ENCODE results near the gene OPCML. TPM values are rescaled to one million over a fixed set of nuclear protein-coding genes. Genes with fewer than 3 reads are reported as not detected.

The OPCML gene
- total and polyA plus RNA-seq, 2 donors from 2014 or later, result 0.77 to 1.1 TPM

DNA sequence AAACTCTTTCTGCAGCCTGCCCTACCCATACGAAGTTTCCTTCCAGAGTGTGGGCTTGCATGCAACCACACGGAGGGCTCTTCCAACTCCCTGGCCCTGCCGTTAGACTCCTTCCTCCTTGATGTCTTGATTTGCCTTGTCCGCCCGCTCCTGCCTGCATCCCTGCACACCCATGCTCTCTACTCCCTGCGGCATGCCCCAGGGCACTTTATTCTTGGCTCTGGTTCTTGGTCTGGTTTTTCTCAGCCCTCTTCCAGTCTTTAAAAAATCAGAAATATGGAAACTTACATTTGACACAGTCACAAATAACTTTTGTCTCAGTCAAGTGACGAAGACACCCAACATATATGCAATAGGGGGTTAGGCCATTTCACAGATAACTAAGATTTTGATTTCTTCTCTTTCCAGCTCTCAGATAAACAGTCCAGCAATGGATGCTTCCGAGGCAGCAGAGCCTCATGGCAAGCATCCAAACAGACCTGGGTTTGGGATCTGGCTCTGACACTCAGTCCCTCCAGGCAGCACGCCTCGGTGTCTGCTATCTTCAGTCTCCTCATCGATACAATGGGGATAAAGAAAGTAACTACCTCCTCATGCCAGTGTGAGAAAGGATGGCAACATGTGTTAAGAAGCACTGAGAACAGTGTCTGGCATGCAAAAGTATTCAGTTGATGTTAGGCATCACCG lies 15.7 kb upstream of the OPCML start:
- Histone ChIP-seq H3K36me3 (ENCODE audit: control insufficient read depth in 2 of 3, insufficient read depth in 3 of 3, low read length in 3 of 3) (no peaks in the 10 kb centered on the region), H3K4me1 (ENCODE audit: control insufficient read depth in 2 of 3, insufficient read depth in 2 of 3, low read depth in 1 of 3, low read length in 3 of 3) (peaks cover 0 to 2% (median 0%) of the 10 kb centered on the region in 3 donors), H3K9ac (ENCODE audit: low read length in 3 of 3) (no peak overlapping the region), H3K9me3 (ENCODE audit: control insufficient read depth in 2 of 3, insufficient read depth in 1 of 3, low read length in 3 of 3) (no peaks in the 10 kb centered on the region), H3K27ac (ENCODE audit: low read depth in 2 of 2, low read length in 2 of 2) (no peak overlapping the region), H3K4me3 (ENCODE audit: low read length in 3 of 3) (no peak overlapping the region), H3K27me3 (ENCODE audit: control insufficient read depth, insufficient read depth, low read length) (no peaks in the 10 kb centered on the region)
- intact Hi-C loops (cut with DNase I), result no loop called here
- no peak for DNase-seq
- FAIRE-seq, result no peak
- TF ChIP-seq, protein P1, sequence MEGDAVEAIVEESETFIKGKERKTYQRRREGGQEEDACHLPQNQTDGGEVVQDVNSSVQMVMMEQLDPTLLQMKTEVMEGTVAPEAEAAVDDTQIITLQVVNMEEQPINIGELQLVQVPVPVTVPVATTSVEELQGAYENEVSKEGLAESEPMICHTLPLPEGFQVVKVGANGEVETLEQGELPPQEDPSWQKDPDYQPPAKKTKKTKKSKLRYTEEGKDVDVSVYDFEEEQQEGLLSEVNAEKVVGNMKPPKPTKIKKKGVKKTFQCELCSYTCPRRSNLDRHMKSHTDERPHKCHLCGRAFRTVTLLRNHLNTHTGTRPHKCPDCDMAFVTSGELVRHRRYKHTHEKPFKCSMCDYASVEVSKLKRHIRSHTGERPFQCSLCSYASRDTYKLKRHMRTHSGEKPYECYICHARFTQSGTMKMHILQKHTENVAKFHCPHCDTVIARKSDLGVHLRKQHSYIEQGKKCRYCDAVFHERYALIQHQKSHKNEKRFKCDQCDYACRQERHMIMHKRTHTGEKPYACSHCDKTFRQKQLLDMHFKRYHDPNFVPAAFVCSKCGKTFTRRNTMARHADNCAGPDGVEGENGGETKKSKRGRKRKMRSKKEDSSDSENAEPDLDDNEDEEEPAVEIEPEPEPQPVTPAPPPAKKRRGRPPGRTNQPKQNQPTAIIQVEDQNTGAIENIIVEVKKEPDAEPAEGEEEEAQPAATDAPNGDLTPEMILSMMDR (IDR thresholded peaks at IDR 0.05; ENCODE audit: borderline replicate concordance, extremely low read depth, insufficient read depth), result no peak

DNA sequence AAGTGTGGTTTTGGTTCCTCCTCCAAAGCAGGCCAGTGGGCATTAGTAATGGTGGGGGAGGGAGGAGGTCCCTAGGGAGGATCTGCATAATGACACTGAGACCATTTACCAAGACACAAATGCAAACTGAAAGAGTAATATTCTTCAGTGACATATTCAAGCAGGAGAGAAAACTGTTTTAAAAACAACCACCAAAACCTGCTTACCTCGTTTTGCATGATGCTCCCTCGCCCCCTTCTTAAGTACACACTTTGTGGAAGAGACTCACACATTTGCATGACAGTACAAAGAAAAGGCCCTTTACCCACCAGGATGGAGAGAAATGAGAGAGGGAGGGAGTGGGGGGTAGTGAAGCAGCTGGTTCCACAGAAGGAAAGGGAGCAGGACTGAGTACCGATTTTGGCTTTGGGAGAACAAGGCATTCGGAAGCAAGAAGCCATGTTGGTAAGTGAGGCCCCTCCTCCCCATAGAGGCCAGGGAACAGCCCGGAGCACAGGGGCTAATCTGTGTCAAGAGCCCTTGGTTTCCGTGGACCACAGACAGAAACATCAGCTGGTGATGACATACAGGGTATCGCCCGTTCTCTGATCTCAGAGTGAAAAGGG lies 13.0 kb upstream of the OPCML start:
- intact Hi-C loops (cut with DNase I), result no loop called here
- no peaks in the 10 kb centered on the region for H3K27me3 ChIP-seq (ENCODE audit: control insufficient read depth, insufficient read depth, low read length)
- no peak for DNase-seq
- H3K4me3 ChIP-seq (ENCODE audit: low read length in 3 of 3), result no peak overlapping the region
- TF ChIP-seq, protein P1 (IDR thresholded peaks at IDR 0.05; ENCODE audit: borderline replicate concordance, extremely low read depth, insufficient read depth), result no peak
- H3K36me3 ChIP-seq (ENCODE audit: control insufficient read depth in 2 of 3, insufficient read depth in 3 of 3, low read length in 3 of 3), result no peaks in the 10 kb centered on the region
- H3K27ac ChIP-seq (ENCODE audit: low read depth in 2 of 2, low read length in 2 of 2), result no peak overlapping the region
- peaks cover 0 to 2% (median 0%) of the 10 kb centered on the region in 3 donors for H3K4me1 ChIP-seq (ENCODE audit: control insufficient read depth in 2 of 3, insufficient read depth in 2 of 3, low read depth in 1 of 3, low read length in 3 of 3)
- no peaks in the 10 kb centered on the region for H3K9me3 ChIP-seq (ENCODE audit: control insufficient read depth in 2 of 3, insufficient read depth in 1 of 3, low read length in 3 of 3)
- no peak overlapping the region for H3K9ac ChIP-seq (ENCODE audit: low read length in 3 of 3)
- FAIRE-seq, result no peak

DNA sequence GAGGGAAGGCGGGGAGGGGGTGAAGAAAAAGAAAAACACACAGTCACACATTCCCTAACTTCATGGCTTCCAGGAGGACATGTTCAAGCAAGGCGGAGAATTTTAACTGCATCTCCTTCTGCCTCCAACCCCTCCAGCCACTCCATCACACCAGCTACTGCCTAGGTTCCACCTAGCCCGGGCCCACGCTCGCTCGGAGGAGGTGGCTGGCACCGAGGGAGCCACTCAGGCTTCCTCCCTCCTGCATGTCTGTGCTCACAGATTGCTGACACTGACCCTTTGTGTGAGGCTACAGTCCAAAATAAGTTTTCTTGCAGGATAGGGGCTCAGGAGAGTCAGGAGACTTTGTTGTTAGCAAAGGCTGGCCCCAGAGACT lies 9.4 kb upstream of the OPCML start:
- FAIRE-seq, result no peak
- H3K36me3 ChIP-seq (ENCODE audit: control insufficient read depth in 2 of 3, insufficient read depth in 3 of 3, low read length in 3 of 3), result no peaks in the 10 kb centered on the region

More for the DNA sequence above, 9.4 kb upstream of the OPCML start:
- Histone ChIP-seq H3K4me1 (ENCODE audit: control insufficient read depth in 2 of 3, insufficient read depth in 2 of 3, low read depth in 1 of 3, low read length in 3 of 3) (no peaks in the 10 kb centered on the region), H3K27ac (ENCODE audit: low read depth in 2 of 2, low read length in 2 of 2) (no peak overlapping the region), H3K27me3 (ENCODE audit: control insufficient read depth, insufficient read depth, low read length) (no peaks in the 10 kb centered on the region), H3K9me3 (ENCODE audit: control insufficient read depth in 2 of 3, insufficient read depth in 1 of 3, low read length in 3 of 3) (no peaks in the 10 kb centered on the region), H3K4me3 (ENCODE audit: low read length in 3 of 3) (no peak overlapping the region), H3K9ac (ENCODE audit: low read length in 3 of 3) (no peak overlapping the region)
- TF ChIP-seq, protein P1 (IDR thresholded peaks at IDR 0.05; ENCODE audit: borderline replicate concordance, extremely low read depth, insufficient read depth), result no peak
- intact Hi-C loops (cut with DNase I), result no loop called here
- no peak for DNase-seq

All from kidney (tissue), 14 donors.